ENCODE data around the gene SETSIP.

Gene SETSIP

GRCh38 chr1:92080128-92080985 lies 5.1 kb upstream of the SETSIP start, which contains the start of gene BTBD8 (continued):
- TF ChIP-seq ZNF26 (tag by site-specific recombination; IDR thresholded peaks at IDR 0.05) (no peak), ZNF664 (tag by site-specific recombination; IDR thresholded peaks at IDR 0.05) (no peak), BCL11B (tag by site-specific recombination; IDR thresholded peaks at IDR 0.05; ENCODE audit: low read depth) (no peak), ZNF654 (tag by site-specific recombination; IDR thresholded peaks at IDR 0.05; ENCODE audit: low read depth) (no peak), ZNF707 (tag by site-specific recombination; IDR thresholded peaks at IDR 0.05) (no peak), ZNF157 (tag by site-specific recombination; IDR thresholded peaks at IDR 0.05) (no peak), ZNF175 (tag by site-specific recombination; IDR thresholded peaks at IDR 0.05) (no peak), ZBTB10 (tag by site-specific recombination; IDR thresholded peaks at IDR 0.05) (peak; percentile 68), GLIS2 (tag by site-specific recombination; IDR thresholded peaks at IDR 0.05) (peak; percentile 87), ZNF660 (tag by site-specific recombination; IDR thresholded peaks at IDR 0.05) (peak; percentile 50; the same call in 1 of the 2 replicates), ZNF514 (tag by site-specific recombination; IDR thresholded peaks at IDR 0.05) (no peak), ZNF37A (tag by site-specific recombination; IDR thresholded peaks at IDR 0.05) (no peak), ZBTB17 (tag by site-specific recombination; IDR thresholded peaks at IDR 0.05) (peak; percentile 75), PRDM10 (tag by site-specific recombination; IDR thresholded peaks at IDR 0.05) (peak; percentile 98), PRDM6 (tag by site-specific recombination; IDR thresholded peaks at IDR 0.05) (no peak), ZNF513 (tag by site-specific recombination; IDR thresholded peaks at IDR 0.05) (no peak), ZNF501 (tag by site-specific recombination; IDR thresholded peaks at IDR 0.05) (peak; percentile 85; the same call in 1 of the 2 replicates), GLIS1 (tag by site-specific recombination; IDR thresholded peaks at IDR 0.05) (peak; percentile 59), ZNF169 (tag by site-specific recombination; IDR thresholded peaks at IDR 0.05) (no peak), ZNF18 (tag by site-specific recombination; IDR thresholded peaks at IDR 0.05) (no peak), ZNF146 (tag by site-specific recombination; IDR thresholded peaks at IDR 0.05) (no peak), ELK4 (IDR thresholded peaks at IDR 0.05; ENCODE audit: borderline replicate concordance, low read depth, low read length) (no peak), ZNF202 (tag by site-specific recombination; IDR thresholded peaks at IDR 0.05; ENCODE audit: borderline replicate concordance) (no peak), ZNF423 (tag by site-specific recombination; IDR thresholded peaks at IDR 0.05) (no peak), ZNF302 (tag by site-specific recombination; IDR thresholded peaks at IDR 0.05; ENCODE audit: low read depth) (no peak), ZBTB48 (tag by site-specific recombination; IDR thresholded peaks at IDR 0.05) (peak; percentile 67; the same call in 1 of the 2 replicates)
